Spleen (tissue), 7 donors: Measurements from ENCODE around the gene DNAL4.

Experiments
- CTCF ChIP-seq, 11 experiments: fragments of 200-600 bp in 7 of 11; fragments of 450-650 bp in 4 of 11; sonication (generic) in 4 of 11; IDR thresholded peaks in 8 of 11; conservative IDR thresholded peaks in 3 of 11; 1 replicate in 7 of 11; 2 replicates in 4 of 11; pipeline versions ENCODE4 v1.4.0 to v1.8.0; 2016 to 2021; ENCODE audit warnings: antibody characterized with exemption in 11 of 11, inconsistent platforms in 4 of 11, mild to moderate bottlenecking in 1 of 11
- POLR2AphosphoS5 ChIP-seq, 3 donors: sonication (generic); formaldehyde crosslinking; IDR thresholded peaks; one replicate each; pipeline ENCODE4 v1.5.1; 2017; ENCODE audit warnings: antibody characterized with exemption in 3 of 3
- donor health status: DM: no; HTN: no; CAD: no; lungs with moderate emphysema.
- donor health status: DM: no; HTN: no; CAD: no.
- donor health status: DM: no; HTN: no; CAD: no.

DNA sequence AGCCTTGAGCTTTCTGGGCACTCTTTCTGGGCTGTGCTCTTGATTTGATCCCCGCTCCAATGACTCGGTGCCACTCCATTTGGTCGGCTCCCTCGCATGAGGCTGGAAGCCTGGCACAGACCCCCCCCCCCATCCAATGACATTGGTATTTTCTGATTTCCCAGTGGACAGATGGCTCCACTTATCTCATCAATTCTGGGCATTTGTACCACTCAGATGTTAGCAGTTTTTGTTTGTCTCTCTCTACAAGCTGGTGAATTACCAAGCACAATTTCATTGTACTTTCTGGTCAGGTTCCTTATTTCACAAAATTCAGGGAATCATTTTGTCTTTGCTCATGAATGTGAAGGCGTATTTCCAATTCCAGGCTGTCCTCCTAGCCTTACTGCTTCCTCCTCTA, 9.1 kb downstream of the DNAL4 start:
- TF ChIP-seq POLR2AphosphoS5 (IDR thresholded peaks at IDR 0.05): no peak
- TF ChIP-seq CTCF (IDR thresholded peaks at IDR 0.05 in 8 of 11, conservative IDR thresholded peaks at IDR 0.05 in 3 of 11): no peak
